Measurements from ENCODE around the gene SNAI3.

The SNAI3 gene

GRCh38 chr16:88636488-88637265 lies 49.6 kb downstream of the SNAI3 start:
- no peak for DNase-seq (ENCODE audit: low read depth in 4 of 4, low spot score in 1 of 4)

GRCh38 chr16:88635671-88636319 lies 50.5 kb downstream of the SNAI3 start:
- no peak for DNase-seq (ENCODE audit: low read depth in 4 of 4, low spot score in 1 of 4)

DNA sequence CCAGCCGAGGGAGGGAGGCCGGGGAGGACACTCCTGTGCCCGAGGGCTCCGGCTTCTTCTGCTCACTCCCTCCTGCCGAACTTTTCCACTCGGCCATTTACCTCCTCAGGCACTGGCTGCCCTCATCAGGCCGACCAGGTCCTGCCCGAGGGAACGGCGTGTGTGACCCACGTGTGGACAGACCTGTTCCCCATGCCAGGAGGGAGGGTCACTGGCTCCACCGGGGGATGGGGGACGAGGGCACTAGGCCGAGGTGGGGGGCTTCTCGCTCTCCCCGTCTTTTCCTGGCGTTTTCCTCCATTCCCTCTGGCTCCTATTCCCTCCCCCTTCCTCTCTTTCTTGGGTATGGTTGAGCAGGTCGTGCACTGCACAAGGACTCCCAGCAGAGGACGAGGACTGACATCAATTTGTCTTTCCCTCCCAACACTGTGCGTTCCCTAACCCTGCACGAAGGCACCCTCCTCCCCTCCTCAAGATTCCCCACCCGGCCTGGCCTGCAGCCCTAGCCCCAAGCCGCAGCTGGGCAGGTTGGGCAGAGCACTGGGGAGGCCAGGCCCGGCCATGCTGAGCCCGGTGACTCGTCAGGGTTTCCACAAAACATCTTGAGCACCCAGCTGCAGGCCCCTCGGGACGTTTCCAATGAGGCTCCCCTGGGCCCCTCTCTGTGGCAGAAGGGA lies 51.2 kb downstream of the SNAI3 start:
- no peak for DNase-seq (ENCODE audit: low read depth in 4 of 4, low spot score in 1 of 4)

- DNase-seq (ENCODE audit: low read depth in 4 of 4, low spot score in 1 of 4), result peak in 1 of 4 experiments; percentile 45
Observed at GRCh38 chr16:88634141-88634993, 51.9 kb downstream of the SNAI3 start.

DNA sequence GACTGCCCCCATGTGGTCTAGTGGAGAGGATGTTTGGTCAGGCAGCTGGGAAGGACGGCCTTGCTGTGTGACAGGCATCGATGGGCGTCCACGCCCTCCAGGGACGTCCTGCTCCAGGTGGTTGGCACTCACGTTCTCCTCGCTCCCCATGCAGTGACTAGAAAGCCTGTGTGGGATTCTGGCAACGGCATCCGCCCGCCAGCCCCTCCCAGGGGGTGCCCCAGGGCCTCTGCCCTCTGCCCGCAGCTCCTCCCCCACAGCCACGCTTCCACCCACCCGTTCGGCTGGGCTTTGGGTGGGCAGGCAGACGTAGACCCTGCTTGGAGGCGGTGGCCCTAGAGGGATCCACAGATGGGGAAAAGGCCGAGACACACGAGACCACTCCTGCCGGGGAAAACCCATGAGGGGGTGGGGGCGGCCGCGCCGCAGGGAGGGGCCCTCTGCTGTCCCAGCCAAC lies 52.6 kb downstream of the SNAI3 start:
- peak in 1 of 4 experiments; percentile 43 for DNase-seq (ENCODE audit: low read depth in 4 of 4, low spot score in 1 of 4)

GRCh38 chr16:88632587-88632930 lies 53.7 kb downstream of the SNAI3 start:
- DNase-seq (ENCODE audit: low read depth in 4 of 4, low spot score in 1 of 4), result no peak

GRCh38 chr16:88631920-88632586 lies 54.3 kb downstream of the SNAI3 start:
- no peak for DNase-seq (ENCODE audit: low read depth in 4 of 4, low spot score in 1 of 4)

- no peak for DNase-seq (ENCODE audit: low read depth in 4 of 4, low spot score in 1 of 4)
Observed at GRCh38 chr16:88631384-88631783, 54.9 kb downstream of the SNAI3 start.

DNA sequence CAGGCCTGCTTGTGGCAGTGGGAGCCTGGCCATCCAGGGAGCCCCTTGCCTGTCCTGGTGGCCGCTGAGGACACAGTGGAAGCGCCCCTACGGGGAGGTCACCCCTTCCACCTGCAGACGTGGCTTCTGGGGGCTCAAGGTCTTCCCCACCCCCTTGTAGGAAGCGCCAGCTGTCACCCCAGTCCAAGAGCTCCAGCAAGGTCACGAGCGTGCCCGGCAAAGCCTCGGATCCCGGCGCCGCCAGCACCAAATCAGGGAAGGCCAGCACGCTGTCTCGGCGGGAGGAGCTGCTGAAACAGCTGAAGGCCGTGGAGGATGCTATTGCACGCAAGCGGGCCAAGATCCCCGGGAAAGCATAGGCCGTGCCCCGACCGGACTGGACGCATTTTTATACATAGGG lies 55.4 kb downstream of the SNAI3 start:
- no peak for DNase-seq (ENCODE audit: low read depth in 4 of 4, low spot score in 1 of 4)

GRCh38 chr16:88630433-88630832 lies 55.9 kb downstream of the SNAI3 start:
- DNase-seq (ENCODE audit: low read depth in 4 of 4, low spot score in 1 of 4), result no peak

DNA sequence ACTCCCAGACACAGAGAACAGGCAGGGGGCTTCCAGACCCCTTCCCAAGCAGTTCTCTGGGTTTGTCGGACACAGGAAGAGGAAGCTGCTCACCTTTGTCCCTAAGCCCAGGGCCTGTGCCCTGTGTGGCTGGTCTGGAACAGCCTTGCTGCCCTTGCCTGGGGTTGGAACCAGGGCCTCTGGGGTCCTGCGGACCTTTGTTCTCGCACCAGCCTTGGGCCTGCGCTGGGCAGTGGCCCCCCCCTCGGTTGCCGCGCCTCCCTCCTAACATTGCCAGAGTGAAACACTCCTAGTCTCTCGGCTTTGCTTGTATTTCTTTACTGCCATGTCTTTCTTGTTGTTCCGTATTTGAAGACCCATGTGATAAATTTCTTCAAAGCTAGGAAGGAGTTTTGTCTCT lies 56.5 kb downstream of the SNAI3 start:
- DNase-seq (ENCODE audit: low read depth in 4 of 4, low spot score in 1 of 4), result no peak

DNA sequence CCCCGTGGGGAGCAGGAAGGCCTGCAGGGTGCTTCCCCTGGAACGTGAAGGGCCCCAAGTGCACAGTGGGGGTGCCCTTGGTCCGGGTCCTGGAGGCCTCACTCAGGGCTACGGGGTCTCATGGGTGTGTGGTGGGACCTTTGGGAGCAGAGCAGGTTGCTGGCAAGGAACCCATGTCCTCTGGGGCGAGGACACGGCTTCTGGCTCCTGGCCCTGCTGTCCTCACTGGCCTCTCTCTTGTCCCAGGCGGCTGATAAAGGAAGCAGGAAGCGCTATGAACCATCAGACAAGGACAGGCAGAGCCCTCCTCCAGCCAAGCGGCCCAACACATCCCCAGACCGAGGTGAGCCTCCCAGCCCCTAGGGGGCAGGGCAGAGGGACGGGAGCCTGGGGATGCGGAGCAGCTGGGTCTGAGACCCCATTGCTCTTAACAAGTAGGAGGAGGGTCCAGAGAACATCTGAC lies 57.8 kb downstream of the SNAI3 start:
- DNase-seq (ENCODE audit: low read depth in 4 of 4, low spot score in 1 of 4), result no peak

All from stimulated activated CD4-positive, alpha-beta T cell treated with anti-CD3 and anti-CD28 coated beads, Interleukin-1b, Interleukin-23, amount 100 ng/mL, for 24 hours (primary cell).